G401 (cell line): ENCODE data around the gene SH3D21. TPM values are rescaled to one million over a fixed set of nuclear protein-coding genes. Genes with fewer than 3 reads are reported as not detected.

Source experiments
- DNase-seq: peaks from one replicate; pipeline ENCODE4 v3.0.0-alpha.2; 2015; ENCODE audit warnings: low spot score
- in situ Hi-C: cut with HindIII; loops from 2 replicates; pipeline ENCODE4 v1.10.0; 2016; ENCODE audit warnings: low sequenced_read_pairs, mixed read lengths
- total RNA-seq: library from RNA; depleted of rRNA; stranded (reverse); fragments of >200 nt; shearing (Covaris generic); gene quantifications from 2 replicates; pipeline ENCODE4 v1.2.3, GENCODE V29; 2014; rRNA removed

The SH3D21 gene
- total RNA-seq, 1 experiment from 2014 or later: 1.9 TPM

DNA sequence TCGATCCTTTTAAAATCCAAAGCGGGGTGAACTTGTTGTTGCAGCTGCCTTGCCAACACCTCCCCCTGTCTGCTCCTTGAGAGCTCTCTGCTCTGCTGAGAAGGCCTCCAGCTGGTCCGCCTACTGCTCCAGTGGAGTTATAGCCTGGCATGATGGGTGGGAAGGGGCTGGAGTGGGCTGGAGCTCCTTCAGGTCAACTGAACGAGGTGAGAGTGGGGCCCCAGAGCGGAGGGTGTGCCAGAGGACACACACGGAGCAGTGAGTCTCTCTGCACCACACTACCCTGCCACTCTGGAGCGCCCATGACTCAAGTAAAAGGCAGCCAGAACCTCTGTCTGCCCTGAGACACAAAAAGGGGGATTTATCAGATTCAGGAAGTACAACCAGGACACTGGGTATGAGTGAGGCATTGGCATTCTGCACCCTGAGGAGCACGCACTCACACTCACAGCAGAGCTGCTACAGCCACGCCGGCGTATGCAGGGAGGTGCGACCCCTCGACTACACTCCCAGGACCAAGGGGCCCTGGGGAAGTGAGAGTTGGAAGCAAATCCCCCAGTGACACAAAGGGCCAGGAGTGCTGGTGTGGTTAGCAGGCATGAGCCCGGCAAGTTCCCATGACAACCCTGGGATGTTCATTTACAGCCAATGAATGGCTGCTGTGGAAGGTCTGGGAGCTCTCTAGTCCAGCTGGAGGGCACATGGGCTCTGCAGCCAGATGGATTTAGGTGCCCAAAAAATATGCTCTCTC is 45.2 kb downstream of the SH3D21 start:
- DNase-seq: no peak
- in situ Hi-C loops: no loop called here

DNA sequence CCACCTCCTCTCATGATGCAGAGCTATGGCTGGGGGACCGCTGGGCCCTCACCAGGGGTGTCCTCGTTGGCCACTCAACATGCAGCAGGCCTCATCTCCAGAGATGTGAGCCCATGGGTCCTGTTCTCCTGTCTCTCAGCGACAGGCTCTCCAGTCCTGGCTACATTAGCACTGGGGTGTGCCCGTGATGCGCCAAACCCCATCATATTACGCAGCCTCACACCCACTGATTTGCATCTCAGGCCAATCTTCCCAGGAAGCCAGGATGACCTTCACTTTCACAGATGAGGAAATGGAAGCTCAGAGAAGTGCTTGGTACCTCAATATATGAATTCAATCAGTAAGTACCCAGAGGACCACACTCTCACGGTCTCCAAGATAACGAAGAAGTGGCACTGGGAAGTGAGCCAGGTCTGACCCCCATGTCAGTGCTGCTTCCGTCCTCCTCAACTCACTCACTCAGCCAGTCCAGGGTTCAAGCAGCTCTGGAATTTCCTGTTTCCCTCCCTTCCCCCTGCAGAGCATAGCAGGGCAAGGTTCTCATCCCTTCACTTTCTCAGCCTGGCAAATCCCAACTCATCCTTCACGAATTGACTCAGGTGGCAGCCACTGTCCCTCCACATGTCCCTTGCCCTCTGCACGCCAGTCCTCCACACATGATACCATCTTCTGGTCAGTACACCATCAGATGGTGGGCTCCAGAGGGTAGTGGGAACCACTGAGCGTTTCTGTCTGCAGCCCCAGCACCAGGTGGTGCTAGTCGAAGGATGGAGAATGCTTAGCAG is 46.1 kb downstream of the SH3D21 start:
- no peak for DNase-seq
- in situ Hi-C loops: no loop called here

DNA sequence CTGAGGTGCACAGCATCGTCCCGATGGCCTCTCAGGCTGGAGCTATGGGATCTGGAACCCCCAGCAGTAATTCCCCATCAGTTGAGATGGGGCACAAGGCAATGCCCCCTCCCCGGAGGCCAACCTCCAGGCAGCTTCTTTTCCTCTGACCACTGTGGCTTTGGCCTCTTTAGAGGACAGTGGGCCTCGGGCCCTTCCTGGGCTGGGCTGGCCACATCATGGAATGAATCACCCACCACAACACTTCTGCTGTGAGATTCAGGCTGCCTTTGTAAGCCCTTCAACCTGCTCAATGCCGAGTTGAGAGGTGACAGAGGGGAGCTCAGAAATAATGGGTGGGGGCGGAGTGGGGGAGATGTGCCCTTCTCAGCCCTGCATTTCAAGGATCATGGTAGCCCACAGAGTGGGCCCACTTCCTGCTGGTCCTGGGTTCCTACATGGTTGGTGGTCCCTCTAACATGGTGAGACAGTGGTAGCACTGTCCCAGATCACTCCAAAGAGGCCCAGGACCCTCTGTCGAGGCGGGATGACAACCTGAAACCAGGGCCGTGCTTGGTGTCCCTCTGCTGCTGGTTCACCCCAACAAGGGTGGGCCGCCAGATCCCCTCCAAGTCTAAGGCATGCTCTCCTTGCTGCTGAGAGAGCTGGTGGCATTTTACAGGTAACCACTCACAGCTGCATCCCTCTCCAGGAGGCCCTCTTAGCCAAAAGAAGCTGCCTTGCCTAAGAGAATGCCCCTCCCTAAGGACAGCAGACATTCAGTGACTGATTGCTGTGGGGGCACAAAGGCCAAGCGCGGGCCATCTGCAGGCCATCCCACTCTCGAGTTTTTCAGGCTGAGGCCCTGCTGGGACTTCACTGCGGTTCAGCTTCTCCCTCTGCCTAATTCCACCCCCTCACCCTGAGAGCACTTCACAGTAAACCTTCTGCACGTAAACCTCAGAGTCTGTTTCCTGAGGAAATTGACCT is 47.0 kb downstream of the SH3D21 start:
- in situ Hi-C loops: no loop called here
- DNase-seq: no peak

DNA sequence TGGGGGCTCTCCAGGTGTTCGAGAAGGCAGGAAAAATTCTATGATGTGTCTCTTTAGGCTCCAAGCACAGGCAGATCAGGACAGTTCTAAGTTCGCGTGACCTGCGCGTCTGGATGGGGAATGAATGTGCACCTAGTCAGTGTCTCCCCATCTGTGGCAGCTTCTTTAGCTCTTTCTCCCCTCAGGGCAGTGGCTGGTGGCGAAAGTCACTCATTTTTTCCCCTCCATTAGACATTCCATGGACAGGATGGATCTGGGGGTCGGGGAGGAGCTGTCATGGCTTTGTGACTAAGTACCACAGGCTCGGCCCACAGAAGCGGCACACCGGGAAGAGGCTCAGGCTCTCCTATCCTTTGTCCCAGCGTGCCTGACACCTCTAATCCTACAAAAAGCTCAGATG is 48.3 kb downstream of the SH3D21 start:
- in situ Hi-C loops: no loop called here
- no peak for DNase-seq

DNA sequence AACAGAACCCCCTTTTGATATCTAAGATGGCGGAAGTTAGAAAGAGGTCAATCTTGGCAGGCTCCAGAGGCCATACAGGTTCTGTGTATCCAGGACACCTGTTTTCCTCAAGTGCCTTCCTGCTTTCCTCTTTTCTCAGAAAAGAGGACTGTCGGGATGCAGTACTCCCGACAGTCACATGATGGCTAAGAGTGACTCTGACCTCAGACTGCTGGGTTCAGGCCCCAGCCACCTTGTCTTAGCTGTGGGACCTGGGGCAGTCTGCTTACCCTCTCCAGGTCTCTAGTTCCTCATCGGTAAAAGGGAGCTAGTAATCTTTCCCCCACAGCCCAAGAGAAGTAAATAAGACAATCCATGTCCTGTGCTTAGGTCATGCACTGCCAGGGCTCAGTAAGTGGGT is 49.6 kb downstream of the SH3D21 start:
- in situ Hi-C loops: no loop called here
- no peak for DNase-seq

DNA sequence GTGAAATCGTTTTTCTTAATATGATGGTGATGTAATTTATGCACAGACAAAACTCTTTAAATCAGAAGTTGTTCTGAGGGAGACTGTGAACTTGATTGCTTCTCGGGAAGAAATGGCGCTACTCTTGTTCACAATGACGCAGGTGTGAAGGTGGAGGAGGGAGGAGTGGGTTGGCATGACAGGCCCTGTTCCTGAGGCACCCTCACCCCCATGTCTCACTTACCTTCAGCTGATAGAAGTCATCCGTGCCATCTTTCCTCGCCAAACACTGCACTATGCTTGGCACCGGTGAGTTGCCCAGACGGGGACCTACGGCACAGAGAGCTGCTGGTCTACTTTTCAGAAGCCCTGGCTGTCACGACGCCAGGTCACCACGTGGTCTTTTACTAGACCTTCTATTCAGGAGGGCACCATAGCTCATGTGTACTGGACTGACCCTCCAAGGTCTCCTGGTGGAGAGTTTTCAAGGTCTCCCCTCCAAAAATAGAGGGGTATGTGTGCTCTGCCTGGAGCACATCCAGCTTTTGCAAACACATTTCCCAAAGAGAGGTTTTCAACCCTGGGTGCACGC is 52.4 kb downstream of the SH3D21 start:
- in situ Hi-C loops: no loop called here
- DNase-seq: peak; percentile 36

DNA sequence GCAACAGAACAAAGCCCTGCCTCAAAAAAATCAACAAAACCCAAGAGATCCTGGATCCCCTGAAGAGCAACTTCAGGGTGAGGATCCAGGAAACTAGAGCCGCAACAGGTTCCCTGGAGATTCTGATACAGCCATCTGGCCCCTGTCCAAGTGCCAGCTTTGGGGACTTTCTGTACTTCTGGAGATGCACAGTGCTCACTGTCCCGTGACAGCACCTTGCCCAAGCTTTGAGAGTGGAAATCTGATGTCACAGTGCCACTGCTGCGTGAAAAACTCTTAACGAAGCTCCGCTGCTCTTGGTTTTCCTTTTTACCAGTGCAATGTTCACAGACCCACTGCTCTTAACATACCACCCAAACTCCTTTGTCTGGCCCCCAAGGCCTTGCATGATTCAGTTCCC is 53.2 kb downstream of the SH3D21 start:
- in situ Hi-C loops: no loop called here
- DNase-seq: peak; percentile 12

DNA sequence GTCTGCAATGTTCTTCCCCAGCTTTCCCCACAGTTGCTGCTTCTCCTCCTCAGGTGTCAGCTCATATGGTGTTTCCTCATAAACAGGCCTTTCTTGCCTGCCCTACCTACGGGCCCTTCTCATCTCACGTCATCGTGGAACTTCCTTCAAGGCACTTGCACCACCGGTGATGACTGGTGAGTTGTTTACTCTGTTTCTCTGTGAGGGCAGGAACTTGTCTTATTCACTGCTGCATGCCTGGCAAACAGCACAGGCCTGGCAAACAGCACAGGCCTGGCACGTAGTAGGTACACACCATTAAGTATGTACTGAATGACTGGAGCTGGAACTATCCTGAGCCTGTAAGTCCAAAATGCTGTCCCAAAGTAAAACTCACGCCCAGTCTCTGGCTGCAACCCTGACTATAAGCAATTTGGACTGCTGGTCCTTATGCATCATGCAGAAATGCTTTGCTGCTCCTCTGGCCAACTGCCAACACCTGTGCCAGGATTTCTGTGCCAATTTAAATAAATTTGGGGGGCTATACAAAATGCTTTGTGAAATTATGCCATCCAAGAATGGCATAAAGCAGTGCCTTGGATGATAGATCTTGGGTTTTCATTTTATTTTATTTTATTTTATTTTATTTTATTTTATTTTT is 53.9 kb downstream of the SH3D21 start:
- peak; percentile 8 for DNase-seq
- in situ Hi-C loops: no loop called here

DNA sequence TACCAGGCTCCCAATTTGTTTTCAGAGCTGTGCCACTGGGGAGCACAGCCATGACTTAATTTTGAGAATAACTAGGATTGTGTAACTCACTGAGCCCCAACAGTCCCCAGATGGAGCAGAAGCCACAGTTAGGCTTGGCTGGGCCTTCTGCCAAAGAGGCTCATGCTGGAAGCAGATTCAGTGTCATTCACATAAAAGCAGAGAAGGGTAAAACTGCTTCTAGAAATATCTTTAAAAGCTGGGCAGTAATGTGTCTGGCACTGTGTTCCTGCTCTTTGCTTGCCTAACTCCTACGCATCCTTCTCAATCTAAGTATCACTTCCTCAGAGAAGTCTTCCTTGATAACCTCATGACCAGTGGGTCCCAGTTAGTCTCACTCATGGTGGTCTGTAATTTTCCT is 59.2 kb downstream of the SH3D21 start:
- DNase-seq: peak; percentile 91
- in situ Hi-C loops: no loop called here

DNA sequence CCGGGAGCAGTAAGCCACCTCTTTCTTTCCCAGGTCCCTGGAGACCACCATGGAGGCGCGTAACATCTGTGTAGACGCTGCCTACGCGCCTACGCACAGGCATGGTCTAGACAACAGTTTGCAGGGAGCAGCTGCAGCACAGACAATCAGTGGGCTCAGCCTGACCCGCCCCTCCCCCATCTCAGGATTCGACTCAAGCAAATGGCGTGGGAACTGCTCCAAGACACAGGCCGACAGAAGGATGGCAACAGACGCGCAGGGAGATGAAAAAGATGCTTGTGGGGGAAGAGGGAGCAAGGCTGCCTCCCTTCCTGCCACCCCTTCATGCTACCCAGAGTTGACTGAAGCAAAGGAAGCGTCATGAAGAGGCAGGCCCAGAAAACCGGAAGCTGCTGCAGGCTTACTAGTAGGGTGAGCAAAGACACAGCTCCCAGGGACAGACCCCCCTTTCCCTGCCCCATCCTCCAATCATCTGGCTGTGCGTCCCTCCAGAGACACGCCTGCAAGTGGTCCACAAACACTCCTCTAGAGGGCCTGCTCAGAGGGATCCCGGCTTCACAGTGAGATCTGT is 60.0 kb downstream of the SH3D21 start:
- peak; percentile 91 for DNase-seq
- in situ Hi-C loops: no loop called here

DNA sequence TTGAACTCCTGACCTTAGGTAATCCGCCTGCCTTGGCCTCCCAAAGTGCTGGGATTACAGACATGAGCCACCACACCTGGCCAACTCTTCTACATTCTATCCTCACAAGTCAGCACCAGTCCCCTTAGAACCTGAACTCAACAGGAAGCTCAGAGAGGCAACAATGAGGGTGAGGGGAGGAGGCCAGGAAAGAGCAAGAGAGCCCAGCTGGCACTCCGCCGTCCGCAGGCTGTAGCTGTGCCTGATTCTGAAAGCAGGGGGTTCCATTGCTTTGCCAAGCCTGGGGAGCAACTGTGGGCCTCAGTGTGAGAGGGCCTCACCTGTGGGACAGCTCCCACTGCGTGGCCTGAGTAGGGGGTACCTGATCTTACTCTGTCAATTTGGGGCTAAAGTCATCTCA is 60.9 kb downstream of the SH3D21 start:
- in situ Hi-C loops: no loop called here
- DNase-seq: no peak

DNA sequence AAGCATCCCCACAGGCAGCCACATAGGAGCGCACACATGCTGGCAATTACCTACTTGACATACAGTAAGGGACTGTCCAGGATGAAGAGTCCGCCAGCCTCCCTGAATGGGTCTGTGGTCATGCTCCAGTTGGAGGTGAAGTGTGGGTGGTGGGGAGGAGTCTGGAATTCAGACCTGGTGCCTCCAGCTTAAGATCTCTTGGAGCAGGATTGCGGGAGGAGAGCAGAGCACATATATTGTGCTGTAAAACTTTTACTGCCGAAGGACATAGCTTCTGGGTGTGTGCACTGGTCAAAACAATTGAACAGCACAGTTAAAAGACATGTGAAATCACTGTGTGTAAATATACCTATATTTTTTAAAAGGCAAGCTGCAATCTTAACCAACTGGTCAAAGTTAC is 61.6 kb downstream of the SH3D21 start:
- in situ Hi-C loops: no loop called here
- DNase-seq: no peak

DNA sequence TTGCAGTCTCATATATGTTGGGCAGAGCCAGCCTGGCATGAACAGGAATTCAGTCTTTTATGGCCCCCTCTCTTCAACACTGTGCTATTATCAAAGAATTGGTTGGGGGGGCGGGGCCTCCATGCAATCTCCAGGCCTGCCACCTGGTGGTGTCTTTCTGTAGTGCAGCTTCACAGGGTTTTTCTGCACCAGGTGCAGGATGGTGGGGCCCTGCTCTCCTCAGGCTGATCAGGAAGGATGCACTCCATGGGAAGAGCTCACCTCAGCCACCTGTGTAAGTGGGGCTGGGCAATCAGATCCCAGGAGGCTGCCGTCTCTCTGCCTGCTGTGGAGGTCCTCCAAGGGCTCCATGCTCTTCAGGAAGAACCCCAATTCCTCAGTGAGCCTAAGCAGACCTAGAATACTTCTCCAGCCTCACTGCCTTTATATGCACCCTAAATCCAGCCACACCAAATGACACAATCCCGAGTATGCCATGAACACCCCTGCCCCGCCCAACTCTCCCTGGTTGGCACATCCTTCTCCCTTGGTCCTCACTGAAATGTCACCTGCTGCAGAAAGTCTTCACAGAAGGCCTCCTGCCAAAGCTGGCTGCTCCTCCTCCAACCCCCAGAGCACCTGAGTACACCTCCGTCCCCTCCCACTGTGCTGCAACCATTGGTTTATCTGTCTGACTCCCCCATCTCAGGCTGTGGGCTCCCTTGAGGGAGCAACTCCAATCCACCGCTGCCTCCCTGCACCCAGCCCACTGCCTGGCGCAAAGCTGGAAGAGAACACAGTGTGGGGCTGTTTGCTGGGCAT is 63.1 kb downstream of the SH3D21 start:
- DNase-seq: peak; percentile 80
- in situ Hi-C loops: no loop called here

Other genes with a start within 250 kb of the SH3D21 start
- 0.12 TPM in 1 of 2 replicates, not detected in the other for gene TEKT2, start 222.3 kb upstream of the SH3D21 start, total RNA-seq
- gene ADPRS, start 217.5 kb upstream of the SH3D21 start, total RNA-seq: 58.2 and 58.5 TPM in 2 replicates
- 0.47 TPM in 1 of 2 replicates, not detected in the other for gene COL8A2, start 181.1 kb upstream of the SH3D21 start, total RNA-seq
- gene TRAPPC3, start 156.9 kb upstream of the SH3D21 start, total RNA-seq: 168 and 173 TPM in 2 replicates
- 117 and 127 TPM in 2 replicates for gene MAP7D1, start 150.2 kb upstream of the SH3D21 start, total RNA-seq
- gene THRAP3, start 81.9 kb upstream of the SH3D21 start, total RNA-seq: 83.5 and 115 TPM in 2 replicates
- 46.3 and 91.0 TPM in 2 replicates for gene EVA1B, start 17.3 kb downstream of the SH3D21 start, total RNA-seq
- 13.6 and 19.9 TPM in 2 replicates for gene STK40, start 79.6 kb downstream of the SH3D21 start, total RNA-seq
- gene LSM10, start 91.5 kb downstream of the SH3D21 start, total RNA-seq: 37.5 and 57.9 TPM in 2 replicates
- gene OSCP1, start 144.1 kb downstream of the SH3D21 start, total RNA-seq: 16.2 and 27.3 TPM in 2 replicates
- 120 and 145 TPM in 2 replicates for gene MRPS15, start 158.0 kb downstream of the SH3D21 start, total RNA-seq
- not detected in 2 replicates for gene CSF3R, start 176.5 kb downstream of the SH3D21 start, total RNA-seq